ENCODE data around the gene NCS1. TPM values are rescaled to one million over a fixed set of nuclear protein-coding genes. Genes with fewer than 3 reads are reported as not detected.

Gene NCS1
- total RNA-seq, 4 donors from 2014 or later: 11.6 to 32.5 (median 24.3) TPM

GRCh38 chr9:130145658-130146057 is 26.5 kb upstream of the NCS1 start:
- no peaks in the 10 kb centered on the region for H3K27me3 ChIP-seq
- WGBS: 81% methylated on average over 1 of the region's 1 CpG

GRCh38 chr9:130147198-130147597 is 25.0 kb upstream of the NCS1 start:
- no peaks in the 10 kb centered on the region for H3K36me3 ChIP-seq
- H3K27me3 ChIP-seq: no peaks in the 10 kb centered on the region
- TF ChIP-seq EP300 (IDR thresholded peaks at IDR 0.05) (no peak), CTCF (IDR thresholded peaks at IDR 0.05) (no peak), POLR2AphosphoS5 (IDR thresholded peaks at IDR 0.05) (no peak), POLR2A (IDR thresholded peaks at IDR 0.05) (no peak)
- WGBS: 84% methylated on average over 5 of the region's 5 CpGs
- peaks cover 19% of the 10 kb centered on the region for H3K4me1 ChIP-seq
- DNase-seq (ENCODE audit: low spot score in 2 of 2): no peak
- no peak overlapping the region for H3K4me3 ChIP-seq
- no peak overlapping the region for H3K27ac ChIP-seq
- no peaks in the 10 kb centered on the region for H3K9me3 ChIP-seq

More at GRCh38 chr9:130145658-130146057, 26.5 kb upstream of the NCS1 start:
- H3K27ac ChIP-seq: no peak overlapping the region
- no peaks in the 10 kb centered on the region for H3K9me3 ChIP-seq
- no peak for DNase-seq (ENCODE audit: low spot score in 2 of 2)
- no peaks in the 10 kb centered on the region for H3K36me3 ChIP-seq
- TF ChIP-seq POLR2AphosphoS5 (IDR thresholded peaks at IDR 0.05) (no peak), POLR2A (IDR thresholded peaks at IDR 0.05) (no peak), EP300 (IDR thresholded peaks at IDR 0.05) (no peak), CTCF (IDR thresholded peaks at IDR 0.05) (no peak)
- no peak overlapping the region for H3K4me3 ChIP-seq
- peaks cover 18% of the 10 kb centered on the region for H3K4me1 ChIP-seq

GRCh38 chr9:130147910-130148309 is 24.3 kb upstream of the NCS1 start:
- no peaks in the 10 kb centered on the region for H3K27me3 ChIP-seq
- no peak for DNase-seq (ENCODE audit: low spot score in 2 of 2)
- H3K36me3 ChIP-seq: no peaks in the 10 kb centered on the region
- H3K4me3 ChIP-seq: no peak overlapping the region
- 96% methylated on average over 3 of the region's 3 CpGs for WGBS
- no peak overlapping the region for H3K27ac ChIP-seq
- no peaks in the 10 kb centered on the region for H3K9me3 ChIP-seq
- H3K4me1 ChIP-seq: peaks cover 19% of the 10 kb centered on the region
- TF ChIP-seq EP300 (IDR thresholded peaks at IDR 0.05) (no peak), CTCF (IDR thresholded peaks at IDR 0.05) (no peak), POLR2A (IDR thresholded peaks at IDR 0.05) (no peak), POLR2AphosphoS5 (IDR thresholded peaks at IDR 0.05) (no peak)

- no peaks in the 10 kb centered on the region for H3K36me3 ChIP-seq
- WGBS: 76% methylated on average over 5 of the region's 5 CpGs
- no peaks in the 10 kb centered on the region for H3K27me3 ChIP-seq
- no peak for DNase-seq (ENCODE audit: low spot score in 2 of 2)
- H3K27ac ChIP-seq: no peak overlapping the region
- no peak for TF ChIP-seq POLR2A (IDR thresholded peaks at IDR 0.05)
- no peak for TF ChIP-seq EP300 (IDR thresholded peaks at IDR 0.05)
- no peaks in the 10 kb centered on the region for H3K9me3 ChIP-seq
- H3K4me1 ChIP-seq: peaks cover 7% of the 10 kb centered on the region
- H3K4me3 ChIP-seq: no peak overlapping the region
These were observed 23.2 kb upstream of the NCS1 start for GRCh38 chr9:130149031-130149430.

GRCh38 chr9:130149654-130150286 is 22.4 kb upstream of the NCS1 start:
- Histone ChIP-seq H3K4me3 (no peak overlapping the region), H3K9me3 (no peaks in the 10 kb centered on the region), H3K27me3 (no peaks in the 10 kb centered on the region), H3K27ac (no peak overlapping the region), H3K36me3 (no peaks in the 10 kb centered on the region), H3K4me1 (peaks cover 3% of the 10 kb centered on the region)
- no peak for TF ChIP-seq POLR2AphosphoS5 (IDR thresholded peaks at IDR 0.05)
- no peak for TF ChIP-seq EP300 (IDR thresholded peaks at IDR 0.05)
- no peak for TF ChIP-seq POLR2A (IDR thresholded peaks at IDR 0.05)
- no peak for TF ChIP-seq CTCF (IDR thresholded peaks at IDR 0.05)
- no peak for DNase-seq (ENCODE audit: low spot score in 2 of 2)
- WGBS: 79% methylated on average over 5 of the region's 5 CpGs
